Measurements from ENCODE around the gene CCDC6. TPM values are rescaled to one million over a fixed set of nuclear protein-coding genes. Genes with fewer than 3 reads are reported as not detected.
"Not testable (repeated sequence)": the region's sequence is repeated elsewhere in the genome, so short reads cannot be mapped to it uniquely, and the experiment has no call there.

Gene CCDC6
- total RNA-seq, 1 experiment from 2014 or later = 13.7 TPM

GRCh38 chr10:59905731-59906416 is 482 bp downstream of the CCDC6 start:
- DNase-seq (ENCODE audit: low read depth) = peak; percentile 5

GRCh38 chr10:59905066-59905730 is 1.2 kb downstream of the CCDC6 start:
- peak; percentile 8 for DNase-seq (ENCODE audit: low read depth)

- no peak for DNase-seq (ENCODE audit: low read depth)
Measured at GRCh38 chr10:59904426-59905065, 1.8 kb downstream of the CCDC6 start.

DNA sequence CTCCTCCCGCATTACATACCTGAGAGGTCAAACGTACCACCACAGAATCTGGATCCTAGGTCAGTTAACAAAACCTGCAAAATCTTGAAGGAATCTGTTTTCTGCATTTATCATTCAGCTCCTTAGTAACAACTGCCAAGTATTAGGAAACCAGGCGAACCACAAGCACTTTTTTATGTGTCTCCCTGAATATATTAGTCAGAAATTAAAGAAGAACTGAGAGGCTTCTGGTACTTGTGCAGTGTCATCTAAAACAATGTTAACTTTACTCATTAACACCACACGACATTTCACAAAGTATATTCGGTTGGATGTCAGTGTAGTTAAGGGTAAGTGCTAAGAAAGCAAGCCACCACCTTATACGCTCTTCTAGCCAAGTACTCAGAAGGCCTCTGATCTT is 2.5 kb downstream of the CCDC6 start:
- no peak for DNase-seq (ENCODE audit: low read depth)

GRCh38 chr10:59902016-59902415 is 4.3 kb downstream of the CCDC6 start:
- no peak for DNase-seq (ENCODE audit: low read depth)

- DNase-seq (ENCODE audit: low read depth) = no peak
Measured at GRCh38 chr10:59901470-59901869, 4.9 kb downstream of the CCDC6 start.

- no peak for DNase-seq (ENCODE audit: low read depth)
Measured at GRCh38 chr10:59900048-59900727, 6.2 kb downstream of the CCDC6 start.

GRCh38 chr10:59898125-59898835 is 8.1 kb downstream of the CCDC6 start:
- DNase-seq (ENCODE audit: low read depth) = no peak

DNA sequence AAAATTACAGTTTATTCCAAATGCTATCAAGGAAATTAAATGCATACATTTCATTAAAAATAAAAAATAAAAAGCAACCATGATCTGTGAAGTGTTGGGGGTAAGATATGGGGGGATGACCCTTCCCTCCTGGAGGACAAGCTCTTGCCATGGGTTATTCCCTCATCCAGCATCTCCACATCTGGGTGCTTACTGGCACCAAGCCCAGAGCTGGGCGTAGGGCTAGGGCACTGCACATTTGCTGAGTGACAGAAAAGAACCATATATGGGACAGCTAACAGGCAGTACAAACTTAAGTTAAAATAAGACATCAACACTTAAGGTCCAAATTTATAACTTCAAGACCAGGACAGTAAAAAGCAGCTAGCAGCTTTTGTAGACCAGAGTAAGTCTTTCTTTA is 10.2 kb downstream of the CCDC6 start:
- DNase-seq (ENCODE audit: low read depth) = no peak

- DNase-seq (ENCODE audit: low read depth) = no peak
Measured at GRCh38 chr10:59895629-59896116, 10.7 kb downstream of the CCDC6 start.

DNA sequence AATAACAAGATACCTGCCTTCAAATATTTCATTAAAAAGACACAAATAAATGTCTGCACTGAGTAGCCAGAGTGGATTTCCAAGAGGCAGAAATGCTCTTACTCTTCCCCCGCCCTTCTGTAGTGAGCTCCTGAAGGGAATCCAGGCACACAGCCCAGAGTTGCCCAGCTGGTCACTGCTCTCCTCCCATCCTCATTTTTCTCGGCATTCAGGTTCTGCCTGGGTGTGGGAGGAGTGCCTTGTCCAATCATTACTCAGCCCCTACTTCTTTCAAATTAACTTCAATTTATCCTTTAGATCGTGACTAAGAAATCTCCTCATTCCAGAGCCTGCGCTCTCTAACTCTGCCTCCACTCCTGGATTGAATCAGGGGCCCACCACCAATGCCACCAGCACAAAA is 12.2 kb downstream of the CCDC6 start:
- peak; percentile 27 for DNase-seq (ENCODE audit: low read depth)

DNA sequence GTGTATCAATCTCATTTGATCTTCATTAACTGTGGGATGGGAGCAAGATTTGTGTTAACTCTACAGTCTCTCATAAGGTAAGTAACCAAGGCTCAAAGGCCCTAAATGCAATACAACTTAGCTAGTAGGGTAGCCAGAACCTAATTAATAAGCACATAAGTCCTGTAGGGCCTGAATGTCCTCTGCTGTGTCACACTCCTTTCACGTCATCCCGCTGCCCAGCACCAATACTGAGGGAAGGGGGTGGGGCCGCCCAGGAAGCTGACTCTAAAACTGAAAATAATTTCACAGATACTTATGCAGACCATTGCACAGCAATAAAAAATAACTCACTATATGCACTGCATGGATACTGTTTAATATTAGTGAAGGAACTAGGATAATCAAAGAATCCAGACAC is 13.7 kb downstream of the CCDC6 start:
- no peak for DNase-seq (ENCODE audit: low read depth)

DNA sequence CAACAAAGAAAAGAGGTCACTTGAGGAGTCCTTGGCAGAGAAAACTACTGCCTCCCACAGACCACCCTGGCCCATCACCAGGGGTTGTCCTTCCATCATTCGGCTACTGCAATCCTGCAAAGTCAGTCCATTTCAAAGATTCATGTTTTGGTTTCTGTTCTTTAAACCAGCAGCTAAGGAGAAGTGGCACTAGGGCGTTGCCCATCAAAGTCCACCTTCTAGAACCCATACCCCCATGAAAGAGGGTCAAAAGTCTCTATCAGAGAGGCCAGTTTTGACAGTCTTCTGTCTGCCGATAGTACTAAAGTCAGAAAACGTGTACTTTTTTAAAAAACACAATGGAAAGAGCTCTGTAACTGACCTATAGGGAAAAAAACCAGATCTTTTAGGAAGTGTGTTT is 14.4 kb downstream of the CCDC6 start:
- no peak for DNase-seq (ENCODE audit: low read depth)

DNA sequence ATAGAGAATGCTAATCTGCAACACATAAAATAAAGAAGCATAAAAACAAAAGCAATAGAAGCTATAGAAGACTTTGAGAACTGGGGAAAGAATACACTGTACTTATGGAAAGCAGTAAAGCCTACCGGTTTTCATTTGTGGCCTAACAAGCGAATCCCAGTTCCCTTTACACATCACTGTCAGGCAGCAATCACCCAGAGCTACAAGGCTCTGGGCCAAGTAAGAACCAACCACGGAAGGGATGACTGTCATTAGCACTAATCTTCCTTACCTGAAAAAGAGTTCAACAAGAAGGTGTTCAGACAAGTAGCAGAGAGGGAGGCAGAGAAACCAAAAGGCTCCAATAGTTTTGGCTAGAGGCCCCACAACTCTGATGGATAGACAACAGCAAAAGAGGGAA is 15.0 kb downstream of the CCDC6 start:
- no peak for DNase-seq (ENCODE audit: low read depth)

DNA sequence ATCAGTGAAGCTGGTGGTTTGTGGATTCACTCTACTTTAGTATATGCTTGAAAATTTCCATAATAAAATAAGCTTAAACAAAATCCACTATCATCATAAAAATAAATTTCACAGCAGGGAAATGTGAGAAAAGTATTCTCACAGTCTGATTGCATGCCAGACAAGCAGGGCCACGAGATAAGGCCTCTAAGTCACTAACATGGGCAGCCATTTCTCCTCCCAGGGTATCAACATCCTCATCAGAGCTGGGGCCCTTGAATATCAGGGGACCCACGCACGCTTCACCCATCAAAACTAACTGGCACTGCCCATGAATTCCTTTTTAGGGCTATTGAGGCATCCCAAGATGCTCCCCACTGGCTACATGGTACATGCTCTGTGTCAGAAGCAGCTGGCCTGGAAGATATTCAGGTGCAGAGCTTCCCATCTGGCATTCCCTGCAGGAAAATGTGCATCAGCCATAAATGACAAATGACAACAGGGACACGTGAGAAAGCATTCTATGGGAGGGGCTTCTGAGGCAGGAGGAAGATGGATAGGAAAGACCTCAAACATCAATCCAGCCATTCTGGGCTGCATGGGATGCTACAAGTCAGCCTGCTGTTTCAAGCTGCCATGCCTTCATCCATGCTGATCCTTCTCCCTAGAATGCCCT is 17.4 kb downstream of the CCDC6 start:
- no peak for DNase-seq (ENCODE audit: low read depth)

DNA sequence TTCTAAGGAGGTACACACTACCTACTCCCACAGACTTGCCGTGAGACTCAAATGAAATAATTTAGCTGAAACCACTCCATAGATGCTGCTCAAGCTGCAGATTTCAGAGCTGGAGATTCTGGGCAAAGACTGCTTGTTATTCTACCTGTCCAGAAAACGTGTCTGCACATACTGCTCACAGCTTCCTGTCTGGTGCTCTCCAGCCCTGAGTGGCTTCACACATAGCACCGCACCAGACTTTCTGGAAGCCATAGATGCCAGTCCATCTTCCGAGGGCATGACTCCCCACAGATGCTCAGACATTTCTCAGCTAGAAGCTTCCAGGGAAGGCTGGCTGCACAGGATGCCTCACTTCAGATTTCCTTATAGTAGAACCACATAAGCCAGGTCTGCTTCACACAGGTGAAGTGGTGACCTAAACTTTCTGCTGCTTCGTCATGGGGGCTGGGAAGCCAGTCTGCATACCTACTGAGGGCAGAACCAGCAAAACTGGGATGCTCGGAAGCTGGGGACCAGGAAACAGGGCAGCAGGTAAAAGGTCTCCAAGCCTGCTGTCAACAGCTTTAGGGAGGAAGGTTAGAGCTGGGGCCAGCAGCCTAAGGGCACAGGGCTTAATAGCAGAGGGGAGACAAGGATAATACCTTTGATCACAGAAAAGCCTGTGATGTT is 18.2 kb downstream of the CCDC6 start:
- DNase-seq (ENCODE audit: low read depth) = no peak

DNA sequence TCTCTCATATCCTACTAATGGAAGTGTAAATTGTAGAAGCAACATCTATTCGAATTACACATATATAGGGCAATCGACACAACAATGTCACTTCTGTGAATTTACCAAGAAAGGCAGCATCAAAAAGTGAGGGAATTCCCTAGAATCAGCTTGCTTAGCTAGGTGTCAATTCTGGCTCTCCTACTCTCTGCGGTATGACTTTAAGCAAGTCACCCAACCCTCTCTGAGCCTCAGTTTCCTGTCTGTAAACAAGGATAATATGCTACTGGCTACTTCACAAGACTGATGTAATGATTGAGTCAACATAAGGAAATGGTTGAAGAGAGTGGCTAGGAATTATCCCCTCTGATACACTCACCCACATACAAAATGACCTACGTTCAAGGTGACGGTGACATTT is 19.4 kb downstream of the CCDC6 start:
- no peak for DNase-seq (ENCODE audit: low read depth)

GRCh38 chr10:59885430-59886134 is 20.8 kb downstream of the CCDC6 start:
- no peak for DNase-seq (ENCODE audit: low read depth)

GRCh38 chr10:59884893-59885292 is 21.5 kb downstream of the CCDC6 start:
- not testable (repeated sequence) for DNase-seq (ENCODE audit: low read depth)

GRCh38 chr10:59881640-59882039 is 24.7 kb downstream of the CCDC6 start:
- no peak for DNase-seq (ENCODE audit: low read depth)
